ENCODE results near the gene MKRN2OS. TPM values are rescaled to one million over a fixed set of nuclear protein-coding genes. Genes with fewer than 3 reads are reported as not detected.

MKRN2OS gene
- total and polyA plus RNA-seq, 2 experiments from 2014 or later = 0.31 TPM; not detected in 1

DNA sequence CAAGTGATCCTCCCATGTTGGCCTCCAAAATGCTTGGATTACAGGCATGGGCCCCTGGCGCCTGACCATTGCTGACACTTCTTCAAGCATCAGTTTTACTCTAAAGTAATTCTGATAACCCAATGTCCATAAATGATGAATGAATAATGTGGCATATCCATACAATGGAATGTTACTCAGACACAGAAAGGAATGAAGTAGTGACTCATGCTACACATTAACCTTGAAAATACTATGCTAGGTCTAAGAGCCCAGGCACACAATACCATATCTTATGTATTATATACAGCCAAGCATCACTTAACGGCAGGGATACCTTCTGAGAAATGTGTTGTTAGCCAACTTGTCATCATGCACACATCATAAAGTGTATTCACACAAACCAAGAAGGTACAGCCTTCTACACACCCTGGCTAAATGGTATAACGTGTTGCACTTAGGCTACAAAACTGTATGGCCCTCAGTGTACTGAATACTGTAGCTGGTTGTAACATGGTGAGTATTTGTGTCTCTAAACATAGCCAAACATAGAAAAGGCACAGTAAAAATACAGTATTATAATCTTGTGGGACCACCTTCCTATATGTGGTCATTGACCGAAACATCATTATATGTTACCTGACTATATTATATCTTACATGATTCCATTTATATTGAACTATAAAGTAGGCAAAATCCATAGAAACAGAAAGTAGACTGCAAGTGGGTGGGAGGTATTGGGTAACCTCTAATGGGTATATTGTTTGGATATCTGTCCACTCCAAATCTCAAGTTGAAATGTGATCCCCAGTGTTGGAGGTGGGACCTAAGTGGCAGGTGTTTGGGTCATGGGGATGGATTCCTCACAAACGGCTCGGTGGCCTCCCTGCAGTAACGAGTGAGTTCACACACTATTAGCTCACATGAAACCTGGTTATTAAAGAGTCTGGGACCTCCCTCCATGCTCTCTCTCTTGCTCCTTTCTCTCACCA is 43.0 kb upstream of the MKRN2OS start:
- Histone ChIP-seq H3K9me3 (ENCODE audit: low read depth) (no peaks in the 10 kb centered on the region), H3K4me3 (no peak overlapping the region), H3K36me3 (peaks cover 68% of the 10 kb centered on the region), H3K27me3 (no peaks in the 10 kb centered on the region), H3K27ac (peak overlapping the region; percentile 62), H3K4me1 (ENCODE audit: low read depth) (peaks cover 12% of the 10 kb centered on the region)
- TF ChIP-seq, protein P1, sequence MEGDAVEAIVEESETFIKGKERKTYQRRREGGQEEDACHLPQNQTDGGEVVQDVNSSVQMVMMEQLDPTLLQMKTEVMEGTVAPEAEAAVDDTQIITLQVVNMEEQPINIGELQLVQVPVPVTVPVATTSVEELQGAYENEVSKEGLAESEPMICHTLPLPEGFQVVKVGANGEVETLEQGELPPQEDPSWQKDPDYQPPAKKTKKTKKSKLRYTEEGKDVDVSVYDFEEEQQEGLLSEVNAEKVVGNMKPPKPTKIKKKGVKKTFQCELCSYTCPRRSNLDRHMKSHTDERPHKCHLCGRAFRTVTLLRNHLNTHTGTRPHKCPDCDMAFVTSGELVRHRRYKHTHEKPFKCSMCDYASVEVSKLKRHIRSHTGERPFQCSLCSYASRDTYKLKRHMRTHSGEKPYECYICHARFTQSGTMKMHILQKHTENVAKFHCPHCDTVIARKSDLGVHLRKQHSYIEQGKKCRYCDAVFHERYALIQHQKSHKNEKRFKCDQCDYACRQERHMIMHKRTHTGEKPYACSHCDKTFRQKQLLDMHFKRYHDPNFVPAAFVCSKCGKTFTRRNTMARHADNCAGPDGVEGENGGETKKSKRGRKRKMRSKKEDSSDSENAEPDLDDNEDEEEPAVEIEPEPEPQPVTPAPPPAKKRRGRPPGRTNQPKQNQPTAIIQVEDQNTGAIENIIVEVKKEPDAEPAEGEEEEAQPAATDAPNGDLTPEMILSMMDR (IDR thresholded peaks at IDR 0.05; ENCODE audit: low read depth, low read length) = no peak
- peak in 1 of 2 donors; percentile 11 for DNase-seq (ENCODE audit: low read depth in 1 of 2, low spot score in 1 of 2)

DNA sequence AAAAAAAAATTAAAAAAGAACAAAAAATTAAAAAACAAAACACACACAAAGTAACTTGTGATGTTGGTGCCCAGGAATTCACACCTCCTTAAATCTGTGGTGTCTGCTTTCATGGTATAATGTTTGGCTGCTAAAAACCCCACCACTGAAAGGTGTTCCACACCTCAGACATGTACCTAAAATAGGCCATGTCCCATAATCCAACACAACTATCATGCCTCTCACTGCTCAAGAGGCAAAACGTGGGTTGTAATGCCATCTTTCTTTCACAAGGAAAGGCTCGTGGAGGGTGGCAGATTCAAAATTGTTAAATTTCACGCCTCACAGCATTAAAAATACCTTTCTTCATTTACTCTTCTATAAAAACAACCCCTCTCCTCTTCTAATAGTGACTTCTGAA is 41.1 kb upstream of the MKRN2OS start:
- DNase-seq (ENCODE audit: low read depth in 1 of 2, low spot score in 1 of 2) = no peak
- Histone ChIP-seq H3K36me3 (peaks cover 78% of the 10 kb centered on the region), H3K27ac (peak overlapping the region; percentile 70), H3K27me3 (no peaks in the 10 kb centered on the region), H3K4me1 (ENCODE audit: low read depth) (peaks cover 12% of the 10 kb centered on the region), H3K4me3 (no peak overlapping the region), H3K9me3 (ENCODE audit: low read depth) (no peaks in the 10 kb centered on the region)
- TF ChIP-seq, protein P1 (IDR thresholded peaks at IDR 0.05; ENCODE audit: low read depth, low read length) = no peak

DNA sequence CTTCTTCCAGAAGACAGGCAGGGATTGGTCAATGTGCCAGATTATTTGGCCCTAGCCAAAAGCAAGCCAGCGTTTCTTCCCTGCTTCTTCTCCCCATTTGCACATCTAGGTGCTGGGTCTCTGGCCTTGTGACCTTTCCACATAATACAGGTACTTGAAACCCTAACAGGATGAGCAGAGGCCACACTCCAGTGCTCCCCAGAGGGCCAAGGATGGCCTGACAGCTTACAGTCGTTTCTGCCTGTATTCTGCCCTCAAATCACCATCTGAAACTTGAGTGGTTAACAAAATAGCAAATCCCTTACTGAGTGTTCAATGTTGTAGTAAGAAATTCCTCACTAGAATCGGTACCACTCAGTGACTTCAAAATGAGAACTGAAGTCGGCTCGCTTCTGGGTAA is 40.7 kb upstream of the MKRN2OS start:
- no peak overlapping the region for H3K4me3 ChIP-seq
- TF ChIP-seq, protein P1 (IDR thresholded peaks at IDR 0.05; ENCODE audit: low read depth, low read length) = no peak
- peaks cover 75% of the 10 kb centered on the region for H3K36me3 ChIP-seq
- peaks cover 12% of the 10 kb centered on the region for H3K4me1 ChIP-seq (ENCODE audit: low read depth)
- H3K9me3 ChIP-seq (ENCODE audit: low read depth) = no peaks in the 10 kb centered on the region
- DNase-seq (ENCODE audit: low read depth in 1 of 2, low spot score in 1 of 2) = no peak
- no peaks in the 10 kb centered on the region for H3K27me3 ChIP-seq
- peak overlapping the region; percentile 70 for H3K27ac ChIP-seq

DNA sequence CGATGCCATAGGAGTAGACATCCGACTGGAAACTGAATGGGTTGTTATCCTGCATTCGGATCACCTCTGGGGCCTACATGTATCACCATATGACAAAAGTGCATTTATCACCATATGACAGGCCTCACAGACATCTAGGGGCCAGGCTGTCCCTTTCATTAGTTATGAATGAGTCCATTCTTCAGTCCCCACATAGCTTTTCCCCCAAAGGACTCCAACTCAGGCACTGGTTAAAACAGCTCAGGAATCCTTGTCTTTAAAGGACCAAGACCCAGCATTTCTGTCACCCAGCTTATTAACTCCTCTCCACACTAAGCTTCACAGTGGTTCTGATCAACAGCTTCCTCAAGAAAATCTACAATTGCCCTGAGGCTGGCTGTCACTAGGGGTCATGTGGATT is 39.9 kb upstream of the MKRN2OS start:
- H3K36me3 ChIP-seq = peaks cover 69% of the 10 kb centered on the region
- no peak overlapping the region for H3K4me3 ChIP-seq
- TF ChIP-seq, protein P1 (IDR thresholded peaks at IDR 0.05; ENCODE audit: low read depth, low read length) = no peak
- H3K27me3 ChIP-seq = no peaks in the 10 kb centered on the region
- no peaks in the 10 kb centered on the region for H3K9me3 ChIP-seq (ENCODE audit: low read depth)
- H3K27ac ChIP-seq = peak overlapping the region; percentile 70
- no peak for DNase-seq (ENCODE audit: low read depth in 1 of 2, low spot score in 1 of 2)
- H3K4me1 ChIP-seq (ENCODE audit: low read depth) = peaks cover 12% of the 10 kb centered on the region

DNA sequence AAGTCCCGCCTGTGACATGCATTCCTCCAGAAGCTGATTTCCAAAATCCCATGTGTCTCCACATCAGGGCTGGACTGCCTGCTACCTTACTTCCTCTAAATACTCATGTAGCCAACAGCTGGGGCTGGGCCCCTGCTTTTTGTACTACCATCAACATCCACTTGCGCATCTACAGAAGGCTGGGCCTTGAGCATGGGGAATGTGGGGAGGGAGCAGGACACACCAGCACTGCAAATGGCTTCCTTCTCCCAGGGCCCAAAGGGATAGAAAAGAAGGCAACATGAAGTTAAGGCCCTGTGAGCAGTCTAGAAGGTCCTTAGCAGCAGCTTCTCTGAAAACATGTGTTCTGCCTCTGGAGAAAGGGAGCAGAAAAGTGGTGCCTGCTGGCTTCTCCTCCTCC is 38.8 kb upstream of the MKRN2OS start:
- H3K27ac ChIP-seq = peak overlapping the region; percentile 70
- DNase-seq (ENCODE audit: low read depth in 1 of 2, low spot score in 1 of 2) = no peak
- H3K4me3 ChIP-seq = no peak overlapping the region
- H3K27me3 ChIP-seq = no peaks in the 10 kb centered on the region
- H3K36me3 ChIP-seq = peaks cover 65% of the 10 kb centered on the region
- TF ChIP-seq, protein P1 (IDR thresholded peaks at IDR 0.05; ENCODE audit: low read depth, low read length) = no peak
- H3K9me3 ChIP-seq (ENCODE audit: low read depth) = no peaks in the 10 kb centered on the region
- peaks cover 12% of the 10 kb centered on the region for H3K4me1 ChIP-seq (ENCODE audit: low read depth)

Data from cardiac muscle cell (in vitro differentiated cells and primary cell).